Hepatocyte (in vitro differentiated cells): Measurements from ENCODE around the gene FOXD4L5. TPM values are rescaled to one million over a fixed set of nuclear protein-coding genes. Genes with fewer than 3 reads are reported as not detected.
"Not testable (repeated sequence)": the region's sequence is repeated elsewhere in the genome, so short reads cannot be mapped to it uniquely, and the experiment has no call there.

ENCODE experiments used
- DNase-seq: peaks from one replicate; pipeline ENCODE4 v3.0.0-alpha.2; 2016; ENCODE audit warnings: low spot score
- H2AFZ ChIP-seq: fragments of 200-600 bp; sonication (generic); 2 replicates; pipeline ENCODE4 v1.6.0; 2016; ENCODE audit warnings: antibody characterized with exemption, mild to moderate bottlenecking
- H3K27ac ChIP-seq: fragments of 200-600 bp; sonication (generic); 2 replicates; pipeline ENCODE4 v1.5.1; 2016; ENCODE audit warnings: mild to moderate bottlenecking
- H3K27me3 ChIP-seq: fragments of 200-600 bp; sonication (generic); 2 replicates; pipeline ENCODE4 v1.6.1; 2016
- H3K36me3 ChIP-seq: fragments of 200-600 bp; sonication (generic); replicated peaks from 2 replicates; pipeline ENCODE4 v1.5.1; 2016; ENCODE audit warnings: low read depth; ENCODE audit not compliant: insufficient read depth
- H3K4me1 ChIP-seq: fragments of 200-600 bp; sonication (generic); 2 replicates; pipeline ENCODE4 v1.5.1; 2016; ENCODE audit warnings: mild to moderate bottlenecking, moderate library complexity; ENCODE audit not compliant: insufficient read depth
- H3K4me2 ChIP-seq: fragments of 200-600 bp; sonication (generic); 2 replicates; pipeline ENCODE4 v1.6.0; 2016
- H3K4me3 ChIP-seq: fragments of 200-600 bp; sonication (generic); 2 replicates; pipeline ENCODE4 v1.5.1; 2016; ENCODE audit warnings: mild to moderate bottlenecking
- H3K79me2 ChIP-seq: fragments of 200-600 bp; sonication (generic); 2 replicates; pipeline ENCODE4 v1.6.0; 2017; ENCODE audit warnings: mild to moderate bottlenecking
- H3K9me2 ChIP-seq: fragments of 200-600 bp; sonication (generic); replicated peaks from 2 replicates; pipeline ENCODE4 v1.6.0; 2017; ENCODE audit warnings: mild to moderate bottlenecking; ENCODE audit not compliant: insufficient read depth
- H3K9me3 ChIP-seq: fragments of 200-600 bp; sonication (generic); 2 replicates; pipeline ENCODE4 v1.5.1; 2016; ENCODE audit warnings: low read depth, mild to moderate bottlenecking
- H4K20me1 ChIP-seq: fragments of 200-600 bp; sonication (generic); 2 replicates; pipeline ENCODE4 v1.6.0; 2016; ENCODE audit warnings: mild to moderate bottlenecking; ENCODE audit not compliant: insufficient read depth, poor library complexity, severe bottlenecking
- WGBS: methylation state at CpG from one replicate; pipeline ENCODE4 v1.1.6; 2016; ENCODE audit warnings: low lambda C conversion rate; ENCODE audit errors: missing lambda C conversion rate; 5-methylcytosine and 5-hydroxymethylcytosine counted together
- polyA plus RNA-seq: library from polyadenylated mRNA; unstranded; fragments of >200 nt; fragmentation: Nextera tagmentation; extraction: Ambion mirVana; gene quantifications from 2 replicates; pipeline ENCODE4 v1.2.1, GENCODE V29; 2016
- small RNA-seq: library from RNA; depleted of rRNA; stranded (forward); fragments of <200 nt; gene quantifications from one replicate; pipeline ENCODE3, GENCODE V24; 2014
- total RNA-seq: library from RNA; depleted of rRNA; stranded (reverse); fragments of >200 nt; gene quantifications from 2 replicates; pipeline ENCODE4 v1.2.3, GENCODE V29; 2014

FOXD4L5 gene
- total RNA-seq (0.04 TPM in 1 of 2 replicates, not detected in the other), polyA plus RNA-seq (0.05 and 0.09 TPM in 2 replicates)

DNA sequence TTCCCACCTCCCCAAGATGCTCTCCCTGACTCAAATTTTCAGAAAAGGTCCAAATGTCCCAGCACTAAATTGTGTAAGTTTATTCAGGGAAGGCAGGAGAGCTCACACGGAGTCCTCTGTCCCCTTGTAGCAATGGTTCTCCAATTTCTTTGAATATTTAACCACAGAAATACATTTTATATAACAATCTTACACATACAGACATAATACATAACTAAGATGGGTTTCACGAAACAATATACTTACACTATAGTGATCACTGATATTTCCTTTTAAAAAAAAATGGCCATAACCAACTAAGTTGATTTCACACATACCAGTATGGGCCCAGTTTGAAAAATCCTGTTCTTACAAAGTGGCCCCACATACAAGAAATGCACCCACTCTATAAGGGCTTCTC, at the start of gene FOXD4L5:
TSS of gene FOXD4L5 (minus strand) at position 101 of the 400 bp plus-strand sequence. CDS start 832 bp downstream, outside the sequence.
- not testable (repeated sequence) for H3K79me2 ChIP-seq, H3K4me3 ChIP-seq, H3K27me3 ChIP-seq, H3K36me3 ChIP-seq, H4K20me1 ChIP-seq, H2AFZ ChIP-seq, H3K9me2 ChIP-seq, DNase-seq, H3K4me2 ChIP-seq, H3K27ac ChIP-seq, H3K4me1 ChIP-seq, H3K9me3 ChIP-seq
- 86% methylated on average over 1 of the region's 2 CpGs for WGBS

DNA sequence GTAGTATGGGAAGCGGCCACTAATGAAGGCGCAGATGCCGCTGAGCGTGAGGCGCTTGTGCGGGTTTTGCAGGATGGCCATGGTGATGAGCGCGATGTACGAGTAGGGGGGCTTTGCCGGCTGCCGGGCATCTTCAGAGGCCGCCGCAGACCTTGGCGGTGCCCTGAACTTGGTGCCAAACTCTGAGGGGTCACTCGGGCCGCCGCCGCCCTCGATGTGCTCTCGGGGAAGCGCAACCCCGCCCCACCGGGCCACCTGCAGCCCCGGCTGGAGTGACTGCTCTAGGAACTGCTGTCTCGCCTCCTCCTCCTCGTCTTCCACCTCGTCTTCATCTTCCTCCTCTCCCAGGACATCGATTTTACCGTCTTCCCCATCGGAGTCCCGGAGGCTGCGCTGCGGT, 1.1 kb downstream of the FOXD4L5 start:
- not testable (repeated sequence) for H3K36me3 ChIP-seq, H3K4me3 ChIP-seq, H3K9me2 ChIP-seq, H3K27ac ChIP-seq, H3K27me3 ChIP-seq, H3K4me1 ChIP-seq, H3K9me3 ChIP-seq, H4K20me1 ChIP-seq, H3K79me2 ChIP-seq, DNase-seq, H2AFZ ChIP-seq, H3K4me2 ChIP-seq
- WGBS = 60% methylated on average over 3 of the region's 33 CpGs

DNA sequence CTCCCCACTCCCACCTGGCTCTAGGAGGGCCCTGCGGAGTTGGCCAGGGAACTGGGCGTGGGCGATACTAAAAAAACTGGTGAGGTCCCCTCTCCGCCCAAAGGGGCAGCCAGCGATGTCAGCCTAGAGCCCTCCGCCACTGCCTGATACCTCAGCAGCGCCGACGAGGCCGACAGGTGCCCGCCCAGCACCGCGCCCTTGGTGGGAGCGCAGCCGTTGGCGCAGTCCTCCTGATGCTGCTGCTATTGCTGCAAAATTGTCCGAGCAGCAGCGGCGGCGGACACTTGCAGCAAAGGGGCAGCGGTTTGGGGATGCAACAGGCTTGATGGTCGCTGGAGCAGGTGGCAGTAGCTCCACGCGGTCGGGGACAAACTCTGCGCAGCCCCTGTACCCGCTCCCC, 2.0 kb downstream of the FOXD4L5 start:
- H3K4me1 ChIP-seq, H3K27ac ChIP-seq, H3K27me3 ChIP-seq, H3K79me2 ChIP-seq, DNase-seq, H3K4me2 ChIP-seq, H3K36me3 ChIP-seq, H4K20me1 ChIP-seq, H3K9me2 ChIP-seq, H2AFZ ChIP-seq, H3K4me3 ChIP-seq, H3K9me3 ChIP-seq: not testable (repeated sequence)
- no CpG with 5 or more reads among the region's 27 CpGs for WGBS

Small RNA genes lying within 50 kb of the gene (small RNA-seq; reads per million reads assigned to genes)
- not detected for gene IGKV1OR9-1
